ENCODE results near the gene ICAM3.

ICAM3 gene

GRCh38 chr19:10290357-10290875 is 49.0 kb downstream of the ICAM3 start:
- no peak for DNase-seq

- no peak for DNase-seq
Observed at GRCh38 chr19:10289836-10290356, 49.5 kb downstream of the ICAM3 start, which contains the start of gene ICAM5. Gene ICAM5, plus strand, starts transcription at chr19:10289952. Its CDS starts 92 bp downstream, at chr19:10290044.

DNA sequence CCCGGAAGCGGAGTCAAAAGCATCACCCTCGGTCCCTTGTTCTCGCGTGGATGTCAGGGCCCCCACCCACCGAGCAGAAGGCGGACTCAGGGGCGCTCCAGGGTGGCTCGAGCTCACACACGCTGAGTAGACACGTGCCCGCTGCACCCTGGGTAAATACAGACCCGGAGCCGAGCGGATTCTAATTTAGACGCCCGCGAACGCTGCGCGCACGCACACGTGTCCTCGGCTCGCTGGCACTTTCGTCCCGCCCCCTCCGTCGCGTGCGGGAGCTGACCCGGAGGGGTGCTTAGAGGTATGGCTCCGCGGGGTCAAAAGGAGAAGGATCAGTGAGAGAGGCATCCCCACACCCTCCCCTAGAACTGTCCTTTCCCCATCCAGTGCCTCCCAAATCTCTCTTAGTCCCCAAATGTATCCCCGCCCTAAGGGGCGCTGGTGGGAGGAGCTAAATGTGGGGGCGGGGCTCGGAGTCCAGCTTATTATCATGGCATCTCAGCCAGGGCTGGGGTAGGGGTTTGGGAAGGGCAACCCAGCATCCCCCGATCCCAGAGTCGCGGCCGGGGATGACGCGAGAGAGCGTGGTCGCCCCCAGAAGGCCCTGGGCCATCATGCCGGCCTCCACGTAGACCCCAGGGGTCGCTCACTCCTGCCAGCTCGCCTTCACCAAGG is 50.1 kb downstream of the ICAM3 start:
- no peak for DNase-seq

DNA sequence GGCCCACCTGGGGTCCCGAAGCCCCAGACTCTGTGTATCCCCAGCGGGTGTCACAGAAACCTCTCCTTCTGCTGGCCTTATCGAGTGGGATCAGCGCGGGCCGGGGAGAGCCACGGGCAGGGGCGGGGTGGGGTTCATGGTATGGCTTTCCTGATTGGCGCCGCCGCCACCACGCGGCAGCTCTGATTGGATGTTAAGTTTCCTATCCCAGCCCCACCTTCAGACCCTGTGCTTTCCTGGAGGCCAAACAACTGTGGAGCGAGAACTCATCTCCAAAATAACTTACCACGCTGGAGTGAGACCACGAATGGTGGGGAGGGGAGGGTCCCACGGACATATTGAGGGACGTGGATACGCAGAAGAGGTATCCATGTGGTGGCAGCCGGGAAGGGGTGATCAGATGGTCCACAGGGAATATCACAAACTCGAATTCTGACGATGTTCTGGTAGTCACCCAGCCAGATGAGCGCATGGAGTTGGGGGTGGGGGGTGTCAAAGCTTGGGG is 50.7 kb downstream of the ICAM3 start:
- peak; percentile 41 for DNase-seq

GRCh38 chr19:10286803-10287737 is 52.4 kb downstream of the ICAM3 start, which contains the start of gene ICAM4:
Gene ICAM4, plus strand, starts transcription at chr19:10286955. Its CDS starts 58 bp downstream, at chr19:10287013.
- no peak for DNase-seq

DNA sequence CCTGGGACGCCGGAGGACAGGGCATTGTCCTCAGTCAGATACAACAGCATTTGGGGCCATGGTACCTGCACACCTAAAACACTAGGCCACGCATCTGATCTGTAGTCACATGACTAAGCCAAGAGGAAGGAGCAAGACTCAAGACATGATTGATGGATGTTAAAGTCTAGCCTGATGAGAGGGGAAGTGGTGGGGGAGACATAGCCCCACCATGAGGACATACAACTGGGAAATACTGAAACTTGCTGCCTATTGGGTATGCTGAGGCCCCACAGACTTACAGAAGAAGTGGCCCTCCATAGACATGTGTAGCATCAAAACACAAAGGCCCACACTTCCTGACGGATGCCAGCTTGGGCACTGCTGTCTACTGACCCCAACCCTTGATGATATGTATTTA is 54.0 kb downstream of the ICAM3 start:
- no peak for DNase-seq

GRCh38 chr19:10284960-10285278 is 54.5 kb downstream of the ICAM3 start:
- DNase-seq, result no peak

GRCh38 chr19:10284065-10284959 is 55.1 kb downstream of the ICAM3 start:
- DNase-seq, result no peak
